GM04503 (cell line): ENCODE data around the gene SAMD10.
"Not testable (repeated sequence)": the region's sequence is repeated elsewhere in the genome, so short reads cannot be mapped to it uniquely, and the experiment has no call there.

Experiments used
- DNase-seq: peaks from one replicate; pipeline ENCODE4 v3.0.0-alpha.2; 2012; ENCODE audit warnings: low read depth

SAMD10 gene

DNA sequence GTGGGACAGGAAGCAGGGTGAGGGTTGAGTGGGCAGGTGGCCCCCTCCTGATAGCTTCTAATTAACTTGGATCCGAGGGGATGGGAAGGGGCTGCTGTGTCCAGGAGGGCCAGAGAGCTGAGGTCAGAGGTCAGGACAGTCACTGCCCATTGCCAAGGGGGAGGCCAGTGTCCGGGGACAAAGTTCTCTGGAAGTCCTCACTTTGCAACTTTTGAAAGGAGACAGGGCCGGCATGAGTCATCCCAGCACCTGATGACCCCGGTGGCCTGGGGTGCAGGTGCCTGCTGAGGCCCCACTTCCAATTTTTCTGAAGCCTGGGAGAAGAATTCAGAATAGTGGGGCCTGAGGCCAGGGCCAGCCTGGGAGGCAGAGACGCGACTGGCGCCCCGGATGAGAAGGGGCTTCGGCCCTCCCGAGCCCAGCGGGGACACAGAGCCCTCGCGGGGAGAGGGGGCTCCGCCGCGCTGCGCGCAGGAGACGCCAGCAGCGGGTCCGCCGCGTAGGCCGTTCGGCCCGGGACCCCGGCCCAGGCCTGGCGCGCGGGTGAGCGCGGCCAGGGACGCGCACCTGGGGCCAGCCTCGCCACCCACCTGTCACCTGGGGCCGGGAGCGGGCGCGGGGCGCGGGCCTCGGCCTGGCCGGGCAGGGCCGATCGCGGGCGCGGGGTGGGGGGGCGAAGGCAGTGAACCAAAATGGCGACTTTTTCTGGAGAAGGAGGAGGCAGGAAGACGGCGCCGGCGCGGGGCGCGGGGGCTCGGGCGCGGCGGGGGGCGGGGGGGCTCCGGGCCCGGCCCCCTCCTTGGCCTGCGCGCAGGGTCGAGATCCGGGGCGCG, 10.3 kb downstream of the SAMD10 start:
- DNase-seq, result no peak

DNA sequence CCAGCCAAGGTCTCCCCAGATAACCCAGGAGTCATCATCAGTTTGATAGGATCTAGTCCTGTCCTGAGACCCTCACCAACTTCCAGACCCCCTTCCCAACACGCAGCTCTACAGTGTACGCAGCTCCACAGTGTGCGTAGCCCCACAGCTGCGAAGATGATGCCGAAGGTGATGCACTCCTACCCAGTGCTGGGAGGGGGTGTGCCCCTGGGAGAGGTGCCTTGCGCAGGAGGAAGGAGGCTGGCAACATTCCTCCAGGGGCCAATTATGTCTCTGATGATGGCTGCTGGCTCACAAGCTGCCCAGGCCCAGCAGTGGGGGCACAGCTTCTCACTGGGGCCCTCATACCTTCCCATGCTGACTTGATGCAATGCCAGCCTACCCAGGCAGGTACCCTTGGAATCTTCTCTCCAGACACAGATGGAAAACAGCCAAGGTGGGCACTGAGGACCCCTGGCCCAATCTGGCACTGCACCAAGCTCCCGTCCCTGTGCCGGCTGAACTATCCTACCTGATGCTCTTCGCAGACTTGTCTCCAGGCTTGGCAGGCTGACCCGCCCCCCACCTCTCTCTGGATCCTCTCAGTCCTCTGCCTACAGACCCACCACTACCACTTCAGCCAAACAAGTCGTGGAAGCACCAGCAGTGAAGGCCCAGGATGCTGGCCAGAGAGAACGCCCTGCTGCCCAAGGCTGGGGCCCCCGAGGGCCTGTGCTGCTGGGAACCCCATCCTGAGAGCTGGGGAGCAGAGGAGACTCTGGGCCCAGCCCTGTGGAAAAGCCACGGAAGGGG, 11.1 kb downstream of the SAMD10 start:
- no peak for DNase-seq

- no peak for DNase-seq
These were observed 11.9 kb downstream of the SAMD10 start for GRCh38 chr20:63967330-63968135.

GRCh38 chr20:63966944-63967322, 12.5 kb downstream of the SAMD10 start:
- DNase-seq, result no peak

GRCh38 chr20:63966172-63966943, 13.1 kb downstream of the SAMD10 start:
- no peak for DNase-seq

GRCh38 chr20:63964412-63964811, 15.0 kb downstream of the SAMD10 start:
- DNase-seq, result no peak

DNA sequence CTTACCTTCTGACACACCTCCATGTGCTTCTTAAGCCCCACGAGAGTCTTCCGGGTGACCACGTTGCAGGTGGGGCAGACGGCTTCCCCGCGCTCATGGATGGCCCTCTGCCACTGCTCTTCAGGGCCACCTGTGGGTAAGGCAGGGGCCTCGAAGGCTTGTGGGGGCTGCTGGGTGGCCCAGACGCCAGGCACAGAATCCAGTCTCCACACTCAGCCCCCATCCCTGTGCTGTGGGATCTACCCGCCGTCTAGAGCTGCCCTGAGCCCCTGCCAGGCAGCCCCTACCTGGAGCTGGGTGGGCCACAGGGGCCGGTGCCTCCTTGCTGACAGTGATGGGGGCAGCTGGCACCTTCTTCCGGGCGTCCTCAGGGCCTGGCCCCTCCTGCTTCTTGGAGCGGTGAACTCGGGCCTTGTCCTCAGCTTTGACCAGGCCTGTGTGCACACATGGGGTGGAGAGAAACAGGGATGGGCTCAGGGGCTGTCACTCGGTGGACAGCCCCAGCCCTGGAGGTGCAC, 15.6 kb downstream of the SAMD10 start:
- DNase-seq, result no peak

DNA sequence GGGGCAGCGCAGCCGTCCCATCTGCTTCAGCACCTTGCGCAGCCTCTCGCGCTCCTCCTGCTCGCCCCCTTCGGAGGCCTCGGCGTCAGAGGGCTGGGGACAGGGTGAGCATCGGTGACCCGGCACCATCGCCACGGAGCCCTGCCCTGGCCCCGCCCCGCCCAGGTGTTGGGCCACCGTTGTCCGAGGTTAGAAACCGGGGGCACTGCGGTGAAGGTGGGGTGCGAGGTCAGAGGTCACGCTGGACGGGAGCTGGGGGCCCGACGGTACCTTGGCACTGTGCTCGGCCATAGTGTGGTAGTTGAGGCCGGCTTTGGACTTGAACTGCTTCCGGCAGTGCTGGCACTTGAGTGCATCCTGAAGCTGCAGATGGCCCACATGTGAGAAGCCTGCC, 16.1 kb downstream of the SAMD10 start:
- DNase-seq, result no peak

DNA sequence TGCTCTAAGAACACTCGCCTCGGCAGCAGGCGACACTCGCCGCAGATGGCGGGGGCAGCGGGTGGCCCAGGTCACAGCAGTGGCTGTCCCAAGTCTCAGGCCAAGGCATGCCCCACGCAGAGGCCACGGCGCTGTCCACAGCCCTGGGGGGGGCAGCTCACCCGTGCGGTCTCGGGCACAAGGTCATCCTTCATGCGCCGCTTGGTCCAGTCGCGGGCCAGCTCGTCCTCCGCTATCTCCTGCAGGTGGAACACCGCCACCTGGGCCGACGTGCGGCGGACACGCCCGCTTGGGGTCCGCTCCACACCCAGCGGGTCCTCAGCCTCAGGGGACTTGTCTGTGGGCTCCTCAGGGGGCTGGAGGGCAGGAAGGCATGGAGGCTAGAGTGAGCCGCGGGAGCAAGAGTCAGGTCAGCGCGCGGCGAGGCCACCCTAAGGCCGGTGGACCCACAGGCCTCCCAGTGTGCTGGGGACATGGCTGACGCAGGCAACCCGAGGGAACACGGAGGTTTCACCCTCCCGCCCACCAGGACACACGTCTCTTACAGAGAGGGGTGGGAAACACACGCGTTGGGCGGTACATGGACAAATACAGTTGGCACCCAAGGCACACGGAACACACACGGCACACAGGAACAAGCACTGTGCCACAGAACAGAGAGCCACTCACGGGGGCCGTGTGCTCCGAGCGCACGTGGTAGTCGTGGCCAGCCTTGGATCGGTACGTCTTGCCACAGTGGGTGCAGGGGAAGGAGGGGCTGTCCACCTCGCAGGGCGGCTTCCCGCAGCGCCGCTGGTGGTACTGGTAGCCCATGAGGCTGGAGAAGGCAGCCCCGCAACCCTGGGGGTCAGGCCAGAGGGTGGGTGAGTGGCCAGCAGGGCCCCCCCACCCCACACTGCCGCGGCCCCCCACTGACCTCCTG, 16.8 kb downstream of the SAMD10 start:
- no peak for DNase-seq

- DNase-seq, result no peak
These were observed 17.6 kb downstream of the SAMD10 start for GRCh38 chr20:63961664-63962425.

DNA sequence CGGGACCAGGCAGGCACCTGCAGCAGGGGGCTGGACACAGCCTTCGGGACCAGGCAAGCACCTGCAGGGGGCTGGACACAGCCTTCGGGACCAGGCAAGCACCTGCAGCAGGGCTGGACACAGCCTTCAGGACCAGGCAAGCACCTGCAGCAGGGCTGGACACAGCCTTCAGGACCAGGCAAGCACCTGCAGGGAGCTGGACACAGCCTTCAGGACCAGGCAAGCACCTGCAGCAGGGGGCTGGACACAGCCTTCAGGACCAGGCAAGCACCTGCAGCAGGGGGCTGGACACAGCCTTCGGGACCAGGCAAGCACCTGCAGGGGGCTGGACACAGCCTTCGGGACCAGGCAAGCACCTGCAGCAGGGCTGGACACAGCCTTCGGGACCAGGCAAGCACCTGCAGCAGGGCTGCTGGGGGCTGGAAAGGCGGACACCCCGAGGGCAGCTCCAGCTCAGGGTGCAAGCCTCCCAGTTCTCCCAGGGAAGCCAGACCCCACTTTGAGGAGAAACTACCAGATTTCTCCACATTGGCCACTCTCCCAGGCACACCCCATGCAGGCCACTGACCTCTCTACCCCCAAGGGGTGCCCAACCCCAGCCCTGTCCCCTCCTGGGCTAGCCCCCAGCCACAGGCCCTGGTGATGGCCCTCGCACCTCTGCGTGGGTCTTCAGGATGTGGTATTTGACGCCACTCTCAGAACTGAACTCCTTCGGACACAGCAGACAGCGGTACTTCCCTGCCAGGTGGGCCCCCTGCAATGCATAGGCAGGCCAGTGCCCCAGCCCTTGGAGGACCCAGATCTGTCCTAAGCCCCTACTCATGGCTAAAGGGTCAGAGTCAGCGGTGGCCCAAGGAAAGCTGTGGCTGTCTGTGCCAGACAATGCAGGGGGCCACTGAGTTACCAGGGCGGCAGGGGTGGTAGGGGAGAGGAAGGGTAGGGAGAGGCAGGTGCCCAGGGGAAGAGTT, 18.5 kb downstream of the SAMD10 start:
- DNase-seq, result not testable (repeated sequence)

- no peak for DNase-seq
These were observed 19.8 kb downstream of the SAMD10 start for GRCh38 chr20:63959699-63960075.

DNA sequence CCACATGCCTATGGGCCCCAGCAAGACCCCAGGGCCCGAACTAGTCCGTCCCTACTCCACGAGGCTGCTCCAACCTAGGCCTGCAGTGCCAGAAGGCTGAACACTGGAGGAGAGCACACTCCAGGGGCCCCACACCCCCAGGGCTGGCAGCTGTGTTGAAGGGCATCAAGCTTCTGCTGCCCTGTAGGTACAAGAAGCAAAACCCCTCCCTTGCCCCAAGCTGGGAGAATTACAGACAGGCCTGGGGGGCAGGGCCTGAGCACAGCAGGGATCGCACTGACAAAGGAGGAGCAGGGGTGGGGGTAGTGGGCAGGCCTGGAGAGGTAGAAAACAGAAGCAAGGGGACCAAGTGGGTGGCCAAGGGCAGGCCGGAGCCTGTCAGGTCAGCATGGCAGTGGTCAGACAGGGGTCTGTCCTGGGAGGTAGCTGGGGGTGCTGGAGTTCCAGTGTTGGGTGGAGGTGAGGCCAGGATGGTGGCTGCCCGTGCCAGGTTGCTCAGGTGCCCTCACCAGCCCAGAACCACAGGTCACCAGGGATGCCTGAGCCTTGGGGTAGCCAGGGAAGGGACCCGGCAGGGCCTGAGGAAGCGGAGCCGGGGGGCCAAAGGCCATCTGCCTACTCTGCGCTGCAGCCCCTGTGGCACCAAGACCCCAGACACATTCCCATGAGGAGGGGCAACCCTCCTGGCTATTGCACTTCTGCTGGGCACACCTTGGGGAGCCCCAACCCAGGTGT, 20.3 kb downstream of the SAMD10 start:
- DNase-seq, result no peak

DNA sequence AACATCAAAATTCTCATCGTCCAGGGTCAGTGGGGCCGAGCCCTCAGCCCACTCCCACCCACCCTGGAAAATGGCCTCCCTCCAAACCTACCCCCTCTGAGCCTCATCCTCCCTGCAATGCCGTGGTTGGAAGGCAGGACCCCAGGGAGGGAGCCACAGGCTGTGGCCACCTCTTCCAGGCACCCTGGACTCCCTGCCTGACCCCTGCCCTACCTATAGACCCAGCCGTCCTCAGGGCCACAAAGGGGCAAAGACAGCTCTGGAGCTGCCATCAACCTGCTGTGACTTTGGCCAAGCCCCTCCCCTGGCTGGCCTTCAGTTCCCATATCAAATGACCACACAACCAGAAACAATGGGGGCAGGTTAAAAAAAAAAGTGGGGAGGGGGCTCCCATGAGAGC, 21.0 kb downstream of the SAMD10 start:
- DNase-seq, result no peak

DNA sequence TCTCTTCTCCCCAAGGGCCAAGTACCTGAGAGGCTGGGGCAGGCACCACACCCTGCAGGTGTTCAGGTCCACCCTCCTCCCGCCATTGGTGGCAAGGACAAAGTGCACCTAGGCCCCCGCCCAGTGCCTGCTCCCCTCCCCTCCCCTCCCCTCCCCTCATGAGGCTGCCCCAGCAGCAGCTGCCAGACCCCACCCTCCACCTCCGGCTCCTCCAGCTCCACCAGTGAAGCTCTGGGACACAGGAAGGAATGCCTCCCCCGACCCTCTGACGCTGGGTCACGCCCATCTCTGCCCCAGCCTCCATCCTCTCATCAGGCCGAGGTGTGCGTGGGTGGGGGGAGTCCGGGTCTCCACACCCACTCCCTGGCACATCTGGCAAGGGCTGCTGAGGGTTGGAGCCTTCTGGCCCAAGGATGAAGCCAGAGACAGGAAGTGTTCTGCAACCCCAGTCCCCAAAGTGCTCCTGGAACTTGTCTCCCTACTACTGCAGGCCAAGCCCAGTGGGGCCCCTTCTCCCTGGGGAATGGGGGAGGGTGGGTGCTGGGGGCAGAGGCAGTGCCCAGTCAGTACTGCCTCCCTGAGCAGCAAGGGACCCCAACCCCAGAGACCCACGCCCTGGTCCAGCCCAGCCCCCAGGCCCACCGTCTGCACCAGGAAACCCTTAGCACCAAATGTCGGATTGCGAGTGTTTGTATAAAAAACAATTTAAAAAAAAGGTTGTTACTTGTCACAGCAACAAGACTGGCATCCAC, 21.6 kb downstream of the SAMD10 start:
- no peak for DNase-seq

DNA sequence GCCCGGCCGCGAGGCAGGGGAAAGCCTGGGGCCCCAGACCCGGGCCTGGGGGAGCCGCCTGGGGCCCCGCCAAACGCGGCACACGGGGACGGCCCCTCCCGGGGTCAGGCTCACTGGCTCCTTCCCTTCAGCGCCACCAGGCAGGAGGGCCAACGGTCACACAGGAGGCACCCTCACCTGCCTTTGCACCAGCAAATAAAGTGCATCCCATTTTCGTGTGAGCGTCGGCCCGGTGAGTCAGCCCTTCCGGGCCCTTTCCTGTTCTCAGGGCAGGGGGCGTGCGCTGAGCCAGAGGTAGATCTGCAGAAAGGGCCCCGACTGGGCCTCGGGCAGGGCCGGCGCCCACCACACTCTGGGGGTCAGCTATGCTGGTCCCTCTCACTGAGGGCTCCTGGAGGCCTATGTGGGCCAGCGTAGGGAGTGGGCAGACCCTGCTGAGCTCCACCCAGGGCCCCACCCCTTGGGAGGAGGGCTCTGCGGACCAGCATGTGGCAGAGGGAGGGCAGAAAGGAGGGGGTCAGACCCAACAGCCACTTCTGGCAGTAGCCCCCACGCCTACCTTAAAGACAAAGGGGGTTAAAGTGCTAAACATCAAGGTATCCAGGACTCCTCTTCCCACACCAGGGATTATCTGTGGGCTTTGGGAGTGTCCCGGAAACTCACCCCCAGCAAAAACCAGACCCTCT, 22.3 kb downstream of the SAMD10 start:
- no peak for DNase-seq

GRCh38 chr20:63956664-63957003, 22.8 kb downstream of the SAMD10 start:
- DNase-seq, result no peak
